Right lobe of liver (tissue), 4 donors: ENCODE results near the gene SH3RF3.

Source experiments
- CTCF ChIP-seq, 4 donors: fragments of 200-600 bp in 3 of 4; fragments of 450-650 bp in 1 of 4; IDR thresholded peaks; one replicate each; pipeline versions ENCODE4 v1.5.1 to v1.8.0; 2016 to 2022; ENCODE audit warnings: antibody characterized with exemption in 4 of 4, mild to moderate bottlenecking in 2 of 4
- POLR2A ChIP-seq: fragments of 450-650 bp; IDR thresholded peaks from one replicate; pipeline ENCODE4 v1.6.1; 2017; ENCODE audit warnings: antibody characterized with exemption, mild to moderate bottlenecking
- donor health status: DM: no; HTN: no; CAD: no.
- donor health status: DM: no; HTN: no; CAD: no.
- donor health status: DM: no; HTN: yes; CAD: no.

- no peak for TF ChIP-seq CTCF (IDR thresholded peaks at IDR 0.05)
- no peak for TF ChIP-seq POLR2A
These were observed 128.6 kb downstream of the SH3RF3 start for GRCh38 chr2:109257653-109258052.
